NCI-H748 (cell line): ENCODE results near the gene CAMSAP2.

Experiments used
- DNase-seq: peaks from one replicate; lab custom pipeline; 2025; ENCODE audit not compliant: unreplicated experiment; lab: John Stamatoyannopoulos, UW

The CAMSAP2 gene

GRCh38 chr1:200874694-200875093 is 136.0 kb downstream of the CAMSAP2 start:
- no peak for DNase-seq

DNA sequence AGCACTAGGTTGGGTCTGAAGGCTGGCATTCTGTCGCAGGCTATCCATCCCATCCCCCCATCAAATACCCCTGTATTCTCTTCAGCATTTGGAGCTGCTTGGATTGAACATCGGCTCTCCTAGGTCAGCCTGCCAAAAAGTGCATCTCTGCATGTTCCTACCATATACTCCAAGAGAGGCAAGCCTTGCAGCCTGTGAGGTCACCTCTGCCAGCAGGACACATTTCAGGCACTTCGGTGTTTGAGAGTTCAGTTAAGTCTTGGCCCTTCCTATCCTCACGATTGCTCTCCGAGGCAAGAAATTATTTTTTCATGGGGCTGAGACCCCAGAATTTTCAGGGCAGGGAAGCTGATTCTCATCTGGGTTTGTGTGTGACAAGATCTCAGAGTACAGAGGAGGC is 136.7 kb downstream of the CAMSAP2 start:
- DNase-seq, result no peak

DNA sequence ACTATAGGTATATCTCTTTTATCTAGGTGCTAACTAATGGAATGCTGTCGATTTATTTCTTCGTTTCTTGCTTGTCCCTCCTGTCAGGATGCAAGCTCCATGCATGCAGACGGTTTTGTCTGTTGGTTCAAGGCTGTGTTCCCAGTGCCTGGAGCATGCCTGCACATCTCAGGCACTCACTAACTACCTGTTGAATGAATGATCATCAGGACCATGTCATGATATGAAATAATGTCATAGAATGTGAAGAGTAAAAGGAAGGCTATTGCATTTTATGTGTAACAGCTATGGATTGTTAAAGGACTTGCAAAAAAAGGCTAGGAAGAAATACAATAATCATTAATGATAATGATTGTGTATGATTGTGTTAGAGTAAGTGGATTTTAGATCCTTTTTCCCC is 138.3 kb downstream of the CAMSAP2 start:
- DNase-seq, result no peak

DNA sequence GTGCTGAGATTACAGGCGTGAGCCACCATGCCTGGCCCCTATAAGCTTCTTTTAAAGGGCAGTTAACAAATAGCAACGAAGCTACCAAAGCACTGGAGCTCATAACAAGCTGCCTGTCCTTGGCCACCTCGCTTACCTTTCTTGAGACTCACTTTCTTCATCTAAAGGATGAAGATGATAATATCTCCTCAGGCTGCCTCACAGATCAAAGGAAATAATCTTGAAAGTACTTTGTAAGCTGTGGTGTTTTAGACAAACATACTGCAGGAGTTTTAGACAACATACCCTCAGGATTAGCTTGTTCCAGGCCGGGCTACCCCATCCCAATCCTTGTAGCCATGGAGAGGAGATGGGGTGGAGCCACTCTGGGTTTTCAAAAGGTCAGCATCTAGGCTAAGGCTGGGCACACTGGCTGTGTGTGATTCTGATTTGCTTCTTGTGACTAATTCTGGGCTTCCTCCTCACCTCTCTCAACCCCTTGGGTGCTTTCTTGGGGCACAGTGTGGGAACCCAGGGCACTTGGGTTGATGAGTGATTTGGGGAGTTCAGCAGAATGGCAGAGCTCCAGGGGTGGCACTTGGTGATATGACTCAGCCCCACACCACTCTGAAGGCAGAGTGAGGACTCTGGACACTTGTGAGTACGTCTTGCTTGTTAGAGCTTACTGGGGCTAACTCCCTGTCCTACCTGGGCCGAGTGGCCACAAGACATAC is 139.3 kb downstream of the CAMSAP2 start:
- DNase-seq, result no peak

GRCh38 chr1:200880212-200880611 is 141.5 kb downstream of the CAMSAP2 start:
- DNase-seq, result no peak

DNA sequence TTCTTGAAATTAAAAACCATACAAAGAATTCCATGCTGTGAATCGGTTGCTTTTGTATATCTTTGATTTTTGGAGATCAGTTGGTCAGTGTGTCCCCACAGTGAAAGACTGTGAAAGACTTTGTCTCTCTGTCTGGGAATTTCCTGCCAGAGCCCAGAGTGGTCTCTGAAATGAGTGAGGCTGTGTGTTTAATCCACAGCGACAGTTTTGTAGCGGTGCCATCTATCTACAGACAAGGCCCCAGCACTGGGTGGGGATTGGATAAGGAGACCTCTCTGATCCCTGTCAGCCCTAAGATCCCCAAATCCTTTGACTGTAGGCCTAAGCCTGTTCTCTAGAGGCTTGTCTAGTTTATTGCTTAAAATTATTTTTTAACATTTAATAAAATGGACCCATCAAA is 144.4 kb downstream of the CAMSAP2 start:
- no peak for DNase-seq

DNA sequence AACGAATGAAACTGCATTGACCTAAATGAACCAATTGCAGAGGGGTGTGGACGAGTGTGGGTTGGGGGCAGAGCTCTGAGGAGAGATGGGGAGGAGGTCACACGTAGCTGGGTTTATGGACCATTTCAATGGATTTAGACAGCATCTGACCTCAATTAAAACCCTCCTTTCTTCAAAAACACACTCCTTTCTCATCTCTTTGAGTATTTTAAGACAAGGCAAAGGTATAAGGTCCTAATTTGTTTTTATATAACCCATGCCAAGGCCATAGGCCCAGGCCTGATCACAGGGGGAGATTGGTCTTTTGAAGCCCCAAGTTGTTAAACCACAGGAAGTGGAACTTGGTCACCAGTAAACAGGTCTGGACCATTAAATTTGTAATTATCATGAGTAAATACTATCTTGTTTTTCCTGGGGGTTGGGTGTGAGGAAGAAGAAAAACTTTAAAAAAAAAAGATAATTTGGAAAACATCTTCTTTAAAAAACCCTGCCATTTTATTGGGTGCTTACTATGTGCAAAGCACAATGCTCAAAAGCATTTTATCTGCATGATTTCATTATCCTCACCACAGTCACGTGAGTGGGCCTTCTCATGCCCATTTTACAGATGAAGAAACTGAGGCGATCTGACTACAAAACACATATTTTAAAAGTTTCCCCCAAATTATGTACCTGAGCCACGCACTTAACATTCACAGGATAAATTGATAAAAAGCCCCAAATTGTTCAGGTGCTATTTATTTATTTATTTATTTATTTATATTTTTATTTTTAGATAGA is 147.1 kb downstream of the CAMSAP2 start:
- no peak for DNase-seq

DNA sequence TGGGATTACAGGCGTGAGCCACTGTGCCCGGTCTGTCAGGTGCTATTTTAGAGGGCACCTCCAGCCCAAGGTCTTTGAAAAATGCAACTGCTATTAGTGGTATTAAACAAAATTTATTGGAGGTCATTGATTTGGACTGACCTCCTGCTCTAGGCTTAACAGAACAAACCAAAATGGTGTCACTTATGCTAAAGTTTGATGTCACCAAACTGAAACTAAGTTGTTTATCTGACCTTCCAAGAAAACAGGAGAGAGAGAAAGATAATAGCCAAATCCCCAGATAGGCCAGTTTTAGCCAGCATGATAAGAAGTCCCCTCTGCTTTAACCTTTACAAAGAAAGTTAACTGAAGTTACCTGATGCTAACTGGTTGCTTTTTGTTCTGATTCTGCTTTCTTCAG is 147.9 kb downstream of the CAMSAP2 start:
- DNase-seq, result no peak

DNA sequence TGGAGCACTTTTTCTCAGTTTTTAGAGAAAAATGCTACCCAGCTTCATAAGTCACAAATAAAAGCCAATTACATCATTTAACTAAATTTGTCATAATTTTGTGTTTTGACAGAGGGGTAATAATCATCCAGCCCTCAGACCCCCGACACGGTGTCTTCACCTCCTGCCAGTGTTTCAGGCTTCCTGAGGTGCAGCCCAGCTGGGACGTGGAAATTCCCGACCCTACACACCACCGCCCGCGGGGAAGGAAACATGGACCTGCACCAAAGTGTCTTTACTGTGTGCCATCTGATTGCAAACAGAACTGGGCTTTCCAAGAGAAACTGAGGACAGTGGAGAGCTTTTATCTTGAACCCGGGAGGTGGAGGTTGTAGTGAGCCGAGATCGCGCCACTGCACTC is 148.3 kb downstream of the CAMSAP2 start:
- no peak for DNase-seq

- no peak for DNase-seq
Observed at GRCh38 chr1:200887772-200888348, 149.2 kb downstream of the CAMSAP2 start.

- no peak for DNase-seq
Observed at GRCh38 chr1:200888349-200888838, 149.7 kb downstream of the CAMSAP2 start.

- DNase-seq, result no peak
Observed at GRCh38 chr1:200889571-200889970, 150.9 kb downstream of the CAMSAP2 start.

GRCh38 chr1:200890027-200890426 is 151.3 kb downstream of the CAMSAP2 start:
- DNase-seq, result no peak

GRCh38 chr1:200890818-200891773 is 152.4 kb downstream of the CAMSAP2 start:
- DNase-seq, result peak; percentile 29

- no peak for DNase-seq
Observed at GRCh38 chr1:200891774-200892157, 153.1 kb downstream of the CAMSAP2 start.

DNA sequence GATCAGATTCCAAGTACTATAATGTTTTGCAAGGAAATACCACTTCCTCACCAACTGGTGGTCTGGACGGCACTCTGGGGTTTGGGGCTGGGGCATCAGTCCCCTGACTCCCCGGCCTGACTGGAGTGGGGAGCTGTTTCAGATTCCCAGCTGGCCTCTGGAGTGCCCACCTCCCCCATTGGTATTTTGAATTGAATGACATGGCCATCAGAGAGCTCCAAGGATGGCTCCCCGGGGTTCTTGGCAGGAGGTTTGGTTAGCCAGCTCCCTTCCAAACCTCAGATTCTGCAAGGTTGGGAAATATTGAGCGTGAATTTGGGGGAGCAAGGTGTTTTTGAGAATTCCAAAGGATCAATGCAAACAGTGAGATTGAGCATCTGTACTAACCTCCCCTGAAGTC is 153.9 kb downstream of the CAMSAP2 start:
- DNase-seq, result no peak

GRCh38 chr1:200892958-200893357 is 154.3 kb downstream of the CAMSAP2 start:
- no peak for DNase-seq

GRCh38 chr1:200893411-200893901 is 154.8 kb downstream of the CAMSAP2 start:
- DNase-seq, result no peak

DNA sequence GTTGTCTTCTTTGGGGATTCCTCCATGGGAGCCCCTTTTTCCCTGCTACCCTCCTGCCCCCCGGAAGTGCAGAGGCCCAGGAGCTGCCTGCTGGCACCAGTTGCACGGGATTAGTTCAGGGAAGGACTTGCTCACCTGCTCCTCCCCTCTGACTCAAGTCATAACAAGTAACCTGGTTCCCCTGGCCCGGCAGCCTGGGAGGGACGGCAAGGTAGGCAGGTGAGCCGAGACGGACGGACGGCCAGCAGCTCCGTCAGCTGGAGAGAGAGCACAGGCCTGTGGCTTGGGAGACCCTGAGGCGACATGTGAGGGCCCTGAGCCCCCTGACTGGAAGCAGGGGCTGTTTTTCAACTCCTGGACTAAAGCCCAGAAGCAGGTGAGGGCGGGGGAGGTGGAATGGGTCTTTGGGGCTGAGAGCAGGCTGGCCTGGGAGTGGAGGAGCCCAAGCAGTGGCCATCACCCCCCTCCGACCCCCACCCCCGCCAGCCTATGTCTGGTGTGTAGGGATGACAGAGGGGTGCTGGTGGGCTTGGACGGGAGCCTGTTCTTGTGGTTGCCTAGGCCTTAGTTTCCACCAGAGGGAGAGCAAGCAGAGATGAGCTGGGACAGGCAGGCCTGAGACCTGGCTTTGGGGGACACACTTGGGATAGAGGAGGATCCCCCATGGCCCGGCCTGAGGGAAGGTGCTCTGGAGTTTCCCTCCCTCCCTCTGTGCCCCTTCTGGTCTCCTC is 156.2 kb downstream of the CAMSAP2 start, which contains the start of gene INAVA:
TSS of gene INAVA (plus strand) at position 189 of the 731 bp plus-strand sequence. CDS start 3,501 bp downstream, outside the sequence.
- DNase-seq, result no peak

- no peak for DNase-seq
Observed at GRCh38 chr1:200895443-200895789, 156.7 kb downstream of the CAMSAP2 start.
